Calu3 (cell line): ENCODE data around the gene ADAM8. TPM values are rescaled to one million over a fixed set of nuclear protein-coding genes. Genes with fewer than 3 reads are reported as not detected.

Source experiments
- BruUV-seq: library from RNA; stranded (reverse); fragments of 400-500 nt; replicated peaks from 2 replicates; lab custom pipeline; 2021; lab: Mats Ljungman, UMichigan
- CTCF ChIA-PET: fragments of 300-600 bp; sonication (Branson Sonifier 250); formaldehyde crosslinking; loops from one replicate; lab custom pipeline; 2022; ENCODE audit warnings: antibody characterized with exemption; lab: Charles Lee
- DNase-seq: peaks from one replicate; pipeline ENCODE4 v3.0.0; 2022
- H3K27ac Mint-ChIP-seq: one replicate; pipeline ENCODE4 v1.8.0; 2022; ENCODE audit warnings: mixed read lengths; ENCODE audit not compliant: unreplicated experiment
- H3K27me3 Mint-ChIP-seq: one replicate; pipeline ENCODE4 v1.8.0; 2022; ENCODE audit warnings: mixed read lengths; ENCODE audit not compliant: unreplicated experiment
- H3K36me3 Mint-ChIP-seq: one replicate; pipeline ENCODE4 v1.8.0; 2022; ENCODE audit warnings: mild to moderate bottlenecking, moderate library complexity, mixed read lengths; ENCODE audit not compliant: insufficient read depth, unreplicated experiment
- H3K4me1 Mint-ChIP-seq: one replicate; pipeline ENCODE4 v1.8.0; 2022; ENCODE audit warnings: mild to moderate bottlenecking, low read depth, mixed read lengths; ENCODE audit not compliant: unreplicated experiment
- H3K4me3 Mint-ChIP-seq: one replicate; pipeline ENCODE4 v1.8.0; 2022; ENCODE audit warnings: mild to moderate bottlenecking, low read depth, moderate library complexity, mixed read lengths; ENCODE audit not compliant: unreplicated experiment
- H3K9me3 Mint-ChIP-seq: one replicate; pipeline ENCODE4 v1.8.0; 2022; ENCODE audit warnings: low read depth, mixed read lengths; ENCODE audit not compliant: unreplicated experiment
- intact Hi-C: fragments of 100-400 bp; cut with micrococcal nuclease; formaldehyde crosslinking; loops from one replicate; pipeline ENCODE4 v1.10.0; 2022; ENCODE audit not compliant: unreplicated experiment
- total RNA-seq: library from RNA; stranded (reverse); gene quantifications from 2 replicates; pipeline ENCODE4 v1.2.3, GENCODE V29; 2022
- TF ChIP-seq, protein P1 (sequence below): fragments of 200-600 bp; IDR thresholded peaks from one replicate; pipeline ENCODE4 v1.8.0; 2022; ENCODE audit warnings: antibody characterized with exemption; ENCODE audit not compliant: unreplicated experiment

The ADAM8 gene
- total RNA-seq, 1 experiment from 2014 or later, result 40.4 TPM

DNA sequence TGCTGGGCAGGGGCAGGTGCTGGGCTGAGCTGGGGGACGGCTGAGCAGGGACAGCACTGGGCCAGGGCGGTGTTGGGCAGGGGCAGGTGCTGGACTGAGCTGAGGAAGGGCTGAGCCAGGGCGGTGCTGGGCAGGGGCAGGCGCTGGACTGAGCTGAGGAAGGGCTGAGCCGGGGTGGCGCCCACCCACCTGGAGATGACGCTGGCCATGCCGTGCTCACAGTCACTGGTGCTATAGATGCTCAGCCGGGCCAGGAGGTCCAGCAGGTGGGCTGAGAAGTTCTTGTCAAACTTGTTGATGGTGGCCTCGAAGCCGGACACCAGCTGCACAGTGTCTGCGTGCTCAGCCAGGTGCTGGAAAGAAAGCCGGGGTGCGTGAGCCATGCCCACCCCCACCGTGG is 4.4 kb upstream of the ADAM8 start:
- Mint-ChIP-seq H3K9me3 (no peaks in the 10 kb centered on the region), H3K4me3 (no peak overlapping the region), H3K36me3 (peaks cover 29% of the 10 kb centered on the region), H3K27ac (no peak overlapping the region), H3K4me1 (peaks cover 10% of the 10 kb centered on the region), H3K27me3 (no peaks in the 10 kb centered on the region)
- CTCF ChIA-PET, result no interaction called here
- TF ChIP-seq, protein P1, sequence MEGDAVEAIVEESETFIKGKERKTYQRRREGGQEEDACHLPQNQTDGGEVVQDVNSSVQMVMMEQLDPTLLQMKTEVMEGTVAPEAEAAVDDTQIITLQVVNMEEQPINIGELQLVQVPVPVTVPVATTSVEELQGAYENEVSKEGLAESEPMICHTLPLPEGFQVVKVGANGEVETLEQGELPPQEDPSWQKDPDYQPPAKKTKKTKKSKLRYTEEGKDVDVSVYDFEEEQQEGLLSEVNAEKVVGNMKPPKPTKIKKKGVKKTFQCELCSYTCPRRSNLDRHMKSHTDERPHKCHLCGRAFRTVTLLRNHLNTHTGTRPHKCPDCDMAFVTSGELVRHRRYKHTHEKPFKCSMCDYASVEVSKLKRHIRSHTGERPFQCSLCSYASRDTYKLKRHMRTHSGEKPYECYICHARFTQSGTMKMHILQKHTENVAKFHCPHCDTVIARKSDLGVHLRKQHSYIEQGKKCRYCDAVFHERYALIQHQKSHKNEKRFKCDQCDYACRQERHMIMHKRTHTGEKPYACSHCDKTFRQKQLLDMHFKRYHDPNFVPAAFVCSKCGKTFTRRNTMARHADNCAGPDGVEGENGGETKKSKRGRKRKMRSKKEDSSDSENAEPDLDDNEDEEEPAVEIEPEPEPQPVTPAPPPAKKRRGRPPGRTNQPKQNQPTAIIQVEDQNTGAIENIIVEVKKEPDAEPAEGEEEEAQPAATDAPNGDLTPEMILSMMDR, result no peak
- BruUV-seq, result no TSS peak
- DNase-seq, result no peak
- intact Hi-C loops, result no loop called here

DNA sequence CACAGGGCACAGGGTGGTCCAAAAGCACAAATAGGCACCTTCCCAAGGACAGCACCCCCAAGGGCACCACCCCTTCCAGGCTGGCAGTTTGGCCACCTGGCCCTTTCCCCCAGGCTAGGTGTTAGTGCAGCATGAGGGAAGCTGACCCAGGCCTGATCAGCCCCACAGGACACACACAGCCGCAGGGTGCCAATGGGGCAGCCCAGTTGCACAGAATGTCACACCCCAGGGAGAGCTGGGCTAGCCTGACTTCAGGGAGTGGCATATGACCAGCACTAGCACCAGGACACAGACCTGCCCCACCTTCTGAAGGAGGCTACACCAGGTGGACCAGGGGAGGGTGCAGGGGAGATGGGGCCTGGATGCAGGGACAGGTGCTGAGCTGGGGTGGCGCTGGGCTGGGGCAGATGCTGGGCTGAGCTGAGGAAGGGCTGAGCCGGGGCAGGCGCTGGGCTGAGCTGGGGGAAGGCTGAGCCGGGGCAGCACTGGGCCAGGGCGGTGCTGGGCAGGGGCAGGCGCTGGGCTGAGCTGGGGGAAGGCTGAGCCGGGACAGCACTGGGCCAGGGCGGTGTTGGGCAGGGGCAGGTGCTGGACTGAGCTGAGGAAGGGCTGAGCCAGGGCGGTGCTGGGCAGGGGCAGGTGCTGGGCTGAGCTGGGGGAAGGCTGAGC is 3.9 kb upstream of the ADAM8 start:
- H3K27ac Mint-ChIP-seq, result no peak overlapping the region
- CTCF ChIA-PET, result no interaction called here
- no peaks in the 10 kb centered on the region for H3K27me3 Mint-ChIP-seq
- peaks cover 32% of the 10 kb centered on the region for H3K36me3 Mint-ChIP-seq
- no peak overlapping the region for H3K4me3 Mint-ChIP-seq
- H3K4me1 Mint-ChIP-seq, result peaks cover 10% of the 10 kb centered on the region
- intact Hi-C loops, result no loop called here
- H3K9me3 Mint-ChIP-seq, result no peaks in the 10 kb centered on the region
- BruUV-seq, result no TSS peak
- TF ChIP-seq, protein P1, result no peak
- no peak for DNase-seq

DNA sequence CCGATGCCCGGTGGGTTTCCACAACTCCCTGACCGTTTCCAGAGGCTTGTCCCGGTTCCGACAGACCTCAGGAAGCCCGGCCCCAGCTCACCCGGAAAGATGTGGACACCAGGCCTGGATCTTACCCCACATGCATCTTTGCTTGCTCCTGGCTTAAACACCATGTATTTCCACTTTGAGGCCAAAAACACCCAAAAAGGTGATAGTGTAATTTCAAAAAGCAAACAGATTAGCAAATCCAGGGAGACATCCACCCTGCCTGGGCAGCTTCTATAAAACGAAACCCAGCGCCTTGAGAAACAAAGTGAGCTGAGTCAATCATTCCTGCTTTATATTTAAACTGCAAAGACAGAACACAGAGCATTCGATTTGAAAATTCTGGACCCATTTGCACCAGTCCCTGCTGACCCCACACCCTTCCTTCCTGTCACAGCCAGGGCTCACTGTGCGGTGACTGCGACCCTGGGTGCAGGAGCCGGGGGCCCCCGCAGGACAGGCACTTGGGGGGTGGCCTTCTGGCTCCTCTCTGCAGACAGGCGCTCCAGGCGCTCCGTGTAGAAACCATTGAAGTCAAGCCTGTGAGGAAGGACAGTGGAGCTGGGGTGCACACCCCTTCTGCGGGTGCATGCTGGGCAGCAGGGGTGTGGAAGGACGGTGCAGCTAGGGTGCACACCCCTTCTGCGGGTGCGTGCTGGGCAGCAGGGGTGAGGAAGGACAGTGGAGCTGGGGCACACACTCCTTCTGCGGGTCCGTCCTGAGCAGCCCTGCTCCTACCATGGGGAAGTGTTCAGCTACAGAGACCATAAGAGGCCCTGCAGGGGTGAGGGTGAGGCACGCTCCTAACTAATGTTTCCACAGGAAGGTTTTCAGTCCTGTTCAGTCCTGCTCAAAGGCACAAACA is 2.9 kb upstream of the ADAM8 start:
- intact Hi-C loops, result no loop called here
- TF ChIP-seq, protein P1, result no peak
- Mint-ChIP-seq H3K36me3 (peaks cover 33% of the 10 kb centered on the region), H3K9me3 (no peaks in the 10 kb centered on the region), H3K4me1 (peaks cover 10% of the 10 kb centered on the region), H3K27me3 (no peaks in the 10 kb centered on the region), H3K27ac (no peak overlapping the region), H3K4me3 (no peak overlapping the region)
- DNase-seq, result no peak
- CTCF ChIA-PET, result no interaction called here
- BruUV-seq, result no TSS peak

DNA sequence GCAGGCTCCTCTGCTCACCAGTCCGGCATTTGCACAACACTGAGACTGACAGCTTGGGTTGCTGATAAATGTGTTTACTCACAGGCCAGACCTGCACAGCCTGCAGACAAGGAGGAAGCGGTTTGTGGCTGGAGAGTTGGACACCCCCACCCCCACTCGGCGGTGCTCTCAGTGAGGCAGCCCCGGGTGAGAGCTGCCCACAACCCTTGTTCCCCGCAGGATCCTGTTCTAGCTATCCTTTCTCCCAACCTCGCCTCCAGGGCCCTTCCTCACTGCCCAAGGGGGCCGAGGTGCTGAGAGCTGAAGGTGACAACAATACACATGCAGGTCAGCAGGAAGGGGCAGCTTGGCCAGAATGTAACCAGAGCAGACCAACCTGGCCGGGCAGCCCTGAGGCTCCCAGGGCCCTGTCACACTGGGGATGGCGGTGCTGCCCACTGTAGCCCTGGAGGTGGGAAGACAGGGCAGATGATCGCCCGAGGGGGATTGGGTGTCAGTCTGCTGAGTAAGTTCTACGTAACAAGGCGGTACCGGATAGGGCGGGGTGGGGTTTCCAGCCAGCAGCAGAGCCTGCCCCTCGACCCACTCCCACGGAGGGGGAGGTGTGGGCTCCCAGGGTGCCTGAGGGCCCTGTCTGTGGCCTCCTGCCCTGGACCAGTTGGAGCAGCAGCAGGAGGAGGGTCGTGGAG is 2.1 kb upstream of the ADAM8 start:
- TF ChIP-seq, protein P1, result no peak
- H3K27ac Mint-ChIP-seq, result no peak overlapping the region
- H3K9me3 Mint-ChIP-seq, result no peaks in the 10 kb centered on the region
- intact Hi-C loops, result no loop called here
- peaks cover 10% of the 10 kb centered on the region for H3K4me1 Mint-ChIP-seq
- peak; percentile 67 for DNase-seq
- CTCF ChIA-PET, result no interaction called here
- no peaks in the 10 kb centered on the region for H3K27me3 Mint-ChIP-seq
- peak overlapping the region; percentile 44 for H3K4me3 Mint-ChIP-seq
- no TSS peak for BruUV-seq
- peaks cover 28% of the 10 kb centered on the region for H3K36me3 Mint-ChIP-seq
